K562 treated with DMSO at 1 percent for 12 hours (cell line): Measurements from ENCODE around the gene COQ7. TPM values are rescaled to one million over a fixed set of nuclear protein-coding genes. Genes with fewer than 3 reads are reported as not detected.

ENCODE experiments used
- total RNA-seq: library from RNA; unstranded; fragments of 300-600 nt; gene quantifications from 2 replicates; pipeline ENCODE4 v1.2.3, GENCODE V29; 2022; ENCODE audit not compliant: insufficient read depth

Gene COQ7
- total RNA-seq, result 7.9 and 10.1 TPM in 2 replicates

DNA sequence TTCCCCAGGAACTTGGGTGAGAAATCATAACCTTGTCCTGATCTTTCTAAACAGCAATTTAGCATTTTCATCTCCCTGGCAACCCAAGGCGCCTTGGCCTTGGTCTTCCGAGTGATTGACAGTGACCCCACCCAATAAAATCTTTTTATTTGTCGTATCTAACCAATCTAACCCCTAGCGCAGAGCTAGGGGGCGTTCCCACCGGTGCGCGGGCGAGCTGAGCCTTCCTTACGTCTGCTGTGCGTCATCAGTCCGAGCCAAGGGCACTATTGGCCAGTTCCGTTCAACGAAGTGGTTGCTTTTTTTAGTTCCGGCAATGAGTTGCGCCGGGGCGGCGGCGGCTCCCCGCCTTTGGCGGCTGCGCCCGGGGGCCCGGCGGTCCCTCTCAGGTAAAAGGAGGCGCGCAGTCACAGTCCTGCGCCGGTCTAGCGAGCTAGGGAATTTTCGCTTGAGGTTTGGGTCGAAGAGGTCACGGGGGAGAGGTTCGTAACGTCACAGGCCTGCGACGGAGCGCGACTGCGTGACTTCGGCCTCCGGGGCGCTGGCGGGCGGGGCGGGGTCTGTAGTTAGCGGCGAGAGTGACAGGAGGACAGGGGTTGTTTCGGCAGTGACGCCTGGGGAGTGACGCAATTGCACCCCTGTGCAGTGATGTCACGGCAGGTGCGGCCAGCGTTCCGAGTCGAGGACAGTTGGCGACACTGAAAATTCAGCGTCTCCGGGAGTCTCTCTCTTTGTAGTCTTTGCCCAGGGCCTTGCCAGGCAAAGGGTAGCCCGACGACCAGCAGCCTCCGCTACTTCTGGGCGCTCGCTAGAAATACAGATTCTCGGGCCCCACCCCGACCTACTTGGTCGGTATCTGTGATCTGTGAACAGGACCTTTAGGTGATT lies at the start of gene COQ7:
Gene COQ7 (plus strand): TSS at position 266 of the 888 bp plus-strand sequence. CDS start 51 bp downstream, at position 317.

GRCh38 chr16:19113577-19114358 lies 46.4 kb downstream of the COQ7 start, which contains the start of gene ITPRIPL2:
ITPRIPL2 (plus strand) TSS chr16:19113964; CDS start chr16:19114462, 498 bp downstream.

Other genes starting within 250 kb of the COQ7 start
- gene SMG1, start 141.2 kb upstream of the COQ7 start, total RNA-seq, result 1.9 and 23.8 TPM in 2 replicates
- 0.50 and 1.8 TPM in 2 replicates for gene TMC7, start 83.7 kb upstream of the COQ7 start, total RNA-seq
- gene ITPRIPL2, start 46.4 kb downstream of the COQ7 start, total RNA-seq, result 2.3 and 6.7 TPM in 2 replicates
- 0.25 TPM in 1 of 2 replicates, not detected in the other for gene SYT17, start 100.6 kb downstream of the COQ7 start, total RNA-seq
- gene CLEC19A, start 218.1 kb downstream of the COQ7 start, total RNA-seq, result not detected in 2 replicates